WI38 (cell line): Measurements from ENCODE around the gene PRSS48.
"Not testable (repeated sequence)": the region's sequence is repeated elsewhere in the genome, so short reads cannot be mapped to it uniquely, and the experiment has no call there.

Experiments used
- H3K4me3 ChIP-seq: 2 replicates; pipeline ENCODE4 v1.5.1; 2011; ENCODE audit warnings: low read depth, mild to moderate bottlenecking, control low read depth, low read length
- TF ChIP-seq, protein P1 (sequence below): IDR thresholded peaks from 2 replicates; pipeline ENCODE4 v1.5.1; 2012; ENCODE audit warnings: low read depth, mild to moderate bottlenecking, control low read depth, low read length

Gene PRSS48

DNA sequence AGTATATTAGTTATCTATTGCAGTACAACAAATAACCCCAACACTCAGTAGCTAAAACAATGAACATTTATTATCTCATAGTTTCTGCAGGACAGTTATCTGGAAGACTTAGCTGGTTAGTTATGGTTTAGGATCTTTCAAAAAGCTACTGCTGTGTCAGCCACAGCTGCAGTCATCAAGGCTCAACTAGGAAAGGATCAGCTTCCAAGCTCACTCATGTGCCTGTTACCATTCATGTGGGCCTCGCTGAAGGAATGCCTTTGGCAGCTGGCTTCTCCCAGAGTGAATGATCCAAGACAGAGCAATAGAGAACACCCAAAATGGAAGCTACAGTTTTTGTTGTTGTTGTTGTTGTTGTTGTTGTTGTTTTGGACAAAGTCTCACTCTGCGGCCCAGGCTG is 13.5 kb upstream of the PRSS48 start:
- TF ChIP-seq, protein P1, sequence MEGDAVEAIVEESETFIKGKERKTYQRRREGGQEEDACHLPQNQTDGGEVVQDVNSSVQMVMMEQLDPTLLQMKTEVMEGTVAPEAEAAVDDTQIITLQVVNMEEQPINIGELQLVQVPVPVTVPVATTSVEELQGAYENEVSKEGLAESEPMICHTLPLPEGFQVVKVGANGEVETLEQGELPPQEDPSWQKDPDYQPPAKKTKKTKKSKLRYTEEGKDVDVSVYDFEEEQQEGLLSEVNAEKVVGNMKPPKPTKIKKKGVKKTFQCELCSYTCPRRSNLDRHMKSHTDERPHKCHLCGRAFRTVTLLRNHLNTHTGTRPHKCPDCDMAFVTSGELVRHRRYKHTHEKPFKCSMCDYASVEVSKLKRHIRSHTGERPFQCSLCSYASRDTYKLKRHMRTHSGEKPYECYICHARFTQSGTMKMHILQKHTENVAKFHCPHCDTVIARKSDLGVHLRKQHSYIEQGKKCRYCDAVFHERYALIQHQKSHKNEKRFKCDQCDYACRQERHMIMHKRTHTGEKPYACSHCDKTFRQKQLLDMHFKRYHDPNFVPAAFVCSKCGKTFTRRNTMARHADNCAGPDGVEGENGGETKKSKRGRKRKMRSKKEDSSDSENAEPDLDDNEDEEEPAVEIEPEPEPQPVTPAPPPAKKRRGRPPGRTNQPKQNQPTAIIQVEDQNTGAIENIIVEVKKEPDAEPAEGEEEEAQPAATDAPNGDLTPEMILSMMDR = no peak

GRCh38 chr4:151266497-151266896 is 10.5 kb upstream of the PRSS48 start:
- TF ChIP-seq, protein P1 = no peak
- H3K4me3 ChIP-seq = no peak overlapping the region

More for the DNA sequence above, 13.5 kb upstream of the PRSS48 start:
- H3K4me3 ChIP-seq = no peak overlapping the region

DNA sequence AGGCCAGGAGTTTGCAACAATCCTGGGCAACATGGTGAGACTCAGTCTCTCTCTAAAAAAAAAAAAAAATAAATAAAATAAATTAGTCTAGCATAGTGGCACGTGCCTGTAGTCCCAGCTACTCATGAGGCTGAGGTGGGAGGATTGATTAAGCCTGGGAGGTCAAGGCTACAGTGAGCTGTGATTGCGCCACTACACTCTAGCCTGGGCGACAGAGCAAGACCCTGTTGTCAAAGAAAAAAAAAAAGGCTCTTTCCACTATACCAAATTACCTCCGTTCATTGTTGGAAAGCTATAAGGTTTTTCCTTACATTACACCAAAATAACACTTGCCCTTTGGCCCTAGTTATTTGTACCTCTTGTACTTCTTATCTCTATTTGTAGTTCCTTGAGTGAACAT is 9.9 kb upstream of the PRSS48 start:
- TF ChIP-seq, protein P1 = no peak
- H3K4me3 ChIP-seq = no peak overlapping the region

DNA sequence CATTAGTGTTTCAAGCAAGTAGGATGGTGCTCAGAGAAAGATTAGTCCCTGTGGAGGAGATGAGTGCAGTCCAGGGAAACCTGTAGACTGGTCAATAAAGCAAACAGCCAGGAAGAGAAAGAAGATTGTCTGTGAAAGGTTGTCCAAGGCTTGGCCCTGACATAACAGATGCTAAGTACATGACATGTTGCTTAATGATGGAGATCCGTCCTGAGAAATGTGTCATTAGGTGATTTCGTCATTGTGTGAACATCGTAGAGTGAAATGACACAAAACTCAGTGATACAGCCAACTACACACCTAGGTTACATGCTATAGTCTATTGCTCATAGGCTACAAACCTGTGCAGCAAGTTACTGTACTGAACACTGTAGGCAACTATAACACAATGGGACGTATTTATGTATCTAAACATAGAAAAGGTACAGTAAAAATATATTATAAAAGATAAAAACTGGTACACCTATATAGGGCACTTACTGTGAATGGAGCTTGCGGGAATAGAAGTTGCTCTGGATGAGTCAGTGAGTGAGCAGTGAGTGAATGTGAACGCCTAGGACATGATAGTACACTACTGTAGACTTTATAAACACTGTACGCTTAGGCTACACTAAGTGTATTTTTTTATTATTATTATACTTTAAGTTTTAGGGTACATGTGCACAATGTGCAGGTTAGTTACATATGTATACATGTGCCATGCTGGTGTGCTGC is 9.0 kb upstream of the PRSS48 start:
- TF ChIP-seq, protein P1 = no peak
- H3K4me3 ChIP-seq = no peak overlapping the region

DNA sequence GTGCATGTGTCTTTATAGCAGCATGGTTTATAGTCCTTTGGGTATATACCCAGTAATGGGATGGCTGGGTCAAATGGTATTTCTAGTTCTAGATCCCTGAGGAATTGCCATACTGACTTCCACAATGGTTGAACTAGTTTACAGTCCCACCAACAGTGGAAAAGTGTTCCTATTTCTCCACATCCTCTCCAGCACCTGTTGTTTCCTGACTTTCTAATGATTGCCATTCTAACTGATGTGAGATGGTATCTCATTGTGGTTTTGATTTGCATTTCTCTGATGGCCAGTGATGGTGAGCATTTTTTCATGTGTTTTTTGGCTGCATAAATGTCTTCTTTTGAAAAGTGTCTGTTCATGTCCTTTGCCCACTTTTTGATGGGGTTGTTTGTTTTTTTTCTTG is 8.1 kb upstream of the PRSS48 start:
- not testable (repeated sequence) for H3K4me3 ChIP-seq

GRCh38 chr4:151284534-151285245 is 7.7 kb downstream of the PRSS48 start:
- TF ChIP-seq, protein P1 = no peak
- no peak overlapping the region for H3K4me3 ChIP-seq

- TF ChIP-seq, protein P1 = no peak
- H3K4me3 ChIP-seq = no peak overlapping the region
These were observed 10.4 kb downstream of the PRSS48 start for GRCh38 chr4:151287409-151287808.
